ENCODE measurements around the gene CCL28. TPM values are rescaled to one million over a fixed set of nuclear protein-coding genes. Genes with fewer than 3 reads are reported as not detected.

CCL28 gene, protein sequence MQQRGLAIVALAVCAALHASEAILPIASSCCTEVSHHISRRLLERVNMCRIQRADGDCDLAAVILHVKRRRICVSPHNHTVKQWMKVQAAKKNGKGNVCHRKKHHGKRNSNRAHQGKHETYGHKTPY
- 2.0 and 2.2 TPM in 2 replicates for total RNA-seq

DNA sequence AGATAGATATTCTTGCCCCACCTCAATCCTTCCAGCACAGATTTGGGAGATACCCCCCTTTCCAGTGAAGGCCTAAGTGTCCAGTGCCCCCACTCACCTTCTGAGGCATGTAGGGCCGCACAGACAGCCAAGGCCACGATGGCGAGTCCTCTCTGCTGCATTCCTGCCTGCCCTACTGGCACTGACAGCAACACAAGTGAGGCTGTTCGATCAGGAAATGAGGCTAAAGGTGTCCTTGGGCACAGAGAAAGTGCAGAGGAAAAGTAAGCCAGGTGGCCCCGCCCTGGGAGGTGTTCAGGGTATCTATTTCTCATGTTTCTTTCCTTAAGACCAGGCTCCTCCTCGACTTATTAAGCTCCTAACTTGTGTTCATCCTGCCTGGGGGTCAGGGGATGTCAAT is at the start of gene CCL28:
CCL28 (minus strand) TSS at position 236 of the 400 bp plus-strand sequence; CDS start at position 161, 75 bp downstream.

Other genes with a start within 250 kb of the CCL28 start
- under 0.01 and 0.33 TPM in 2 replicates for gene NIM1K, start 220.2 kb downstream of the CCL28 start, total RNA-seq
- gene HMGCS1, start 99.0 kb downstream of the CCL28 start, total RNA-seq = 30.6 and 105 TPM in 2 replicates
- gene TMEM267, start 71.5 kb upstream of the CCL28 start, total RNA-seq = 6.3 and 10.1 TPM in 2 replicates
- 1.4 and 3.5 TPM in 2 replicates for gene C5orf34, start 102.8 kb upstream of the CCL28 start, total RNA-seq
- 63.6 and 110 TPM in 2 replicates for gene PAIP1, start 144.7 kb upstream of the CCL28 start, total RNA-seq
- 67.6 and 78.9 TPM in 2 replicates for gene NNT, start 190.8 kb upstream of the CCL28 start, total RNA-seq